Activated CD4-positive, alpha-beta T cell treated with anti-CD3 and anti-CD28 coated beads for 24 hours (primary cell): Measurements from ENCODE around the gene KRTAP1-5.
"Not testable (repeated sequence)": the region's sequence is repeated elsewhere in the genome, so short reads cannot be mapped to it uniquely, and the experiment has no call there.

Experiments used
- DNase-seq, 2 donors: peaks; one replicate each; pipeline ENCODE4 v3.0.0-alpha.2; 2020; ENCODE audit warnings: low read depth in 2 of 2

The KRTAP1-5 gene

GRCh38 chr17:41004397-41004796 lies 22.6 kb downstream of the KRTAP1-5 start:
- DNase-seq: no peak

- no peak for DNase-seq
Observed at GRCh38 chr17:41003926-41004325, 23.1 kb downstream of the KRTAP1-5 start.

GRCh38 chr17:41002814-41003213 lies 24.2 kb downstream of the KRTAP1-5 start:
- DNase-seq: no peak

- DNase-seq: no peak
Observed at GRCh38 chr17:41001795-41002194, 25.2 kb downstream of the KRTAP1-5 start.

GRCh38 chr17:40999563-40999962 lies 27.4 kb downstream of the KRTAP1-5 start, which contains the start of gene KRTAP3-2:
KRTAP3-2 (minus strand) TSS chr17:40999906; CDS start chr17:40999853, 53 bp downstream.
- DNase-seq: not testable (repeated sequence)

- DNase-seq: no peak
Observed at GRCh38 chr17:40997361-40997760, 29.6 kb downstream of the KRTAP1-5 start.

GRCh38 chr17:40996829-40997228 lies 30.2 kb downstream of the KRTAP1-5 start:
- DNase-seq: no peak

GRCh38 chr17:40995116-40995515 lies 31.9 kb downstream of the KRTAP1-5 start:
- no peak for DNase-seq

GRCh38 chr17:40993839-40994238 lies 33.2 kb downstream of the KRTAP1-5 start, which contains the start of gene KRTAP3-3:
KRTAP3-3 (minus strand) TSS chr17:40994164; CDS start chr17:40994097, 67 bp downstream.
- DNase-seq: no peak

- no peak for DNase-seq
Observed at GRCh38 chr17:40993084-40993483, 33.9 kb downstream of the KRTAP1-5 start.

GRCh38 chr17:40992666-40993065 lies 34.3 kb downstream of the KRTAP1-5 start:
- DNase-seq: no peak

GRCh38 chr17:40986920-40987319 lies 40.1 kb downstream of the KRTAP1-5 start:
- no peak for DNase-seq

GRCh38 chr17:40984226-40984625 lies 42.8 kb downstream of the KRTAP1-5 start, which contains the start of gene KRT40:
KRT40 (minus strand) TSS chr17:40984326; CDS start chr17:40984273, 53 bp downstream.
- no peak for DNase-seq

GRCh38 chr17:40981115-40981514 lies 45.9 kb downstream of the KRTAP1-5 start:
- no peak for DNase-seq

- no peak for DNase-seq
Observed at GRCh38 chr17:40980596-40980995, 46.4 kb downstream of the KRTAP1-5 start.

GRCh38 chr17:40980117-40980516 lies 46.9 kb downstream of the KRTAP1-5 start:
- DNase-seq: no peak

GRCh38 chr17:40978575-40979151 lies 48.3 kb downstream of the KRTAP1-5 start:
- DNase-seq: no peak
